AG04450 (cell line): ENCODE results near the gene DHRS4L2. TPM values are rescaled to one million over a fixed set of nuclear protein-coding genes. Genes with fewer than 3 reads are reported as not detected.

Experiments
- CTCF ChIA-PET: fragments of 300-600, 350-600 bp; formaldehyde crosslinking; extraction: SDS; loops from one replicate; lab custom pipeline; 2022; ENCODE audit warnings: antibody characterized with exemption, inconsistent platforms; lab: Charles Lee
- POLR2A ChIA-PET: fragments of 350-600 bp; formaldehyde crosslinking; extraction: SDS; loops from one replicate; lab custom pipeline; 2021; ENCODE audit warnings: antibody characterized with exemption, inconsistent platforms; lab: Yijun Ruan, JAX
- DNase-seq: peaks from one replicate; pipeline ENCODE4 v3.0.0-alpha.2; 2011; ENCODE audit warnings: low read depth, low spot score
- H3K27ac ChIP-seq: one replicate; pipeline ENCODE4 v1.5.1; 2012; ENCODE audit warnings: low read depth, low read length, control low read depth
- H3K27me3 ChIP-seq: one replicate; pipeline ENCODE4 v1.6.0; 2012; ENCODE audit warnings: low read length; ENCODE audit not compliant: control insufficient read depth, insufficient read depth
- H3K4me3 ChIP-seq: 2 replicates; pipeline ENCODE4 v1.5.1; 2011; ENCODE audit warnings: mild to moderate bottlenecking, low read depth, low read length, control low read depth
- H3K9me3 ChIP-seq: 2 replicates; pipeline ENCODE4 v1.5.1; 2012; ENCODE audit warnings: low read length; ENCODE audit not compliant: control insufficient read depth, insufficient read depth
- CTCF ChIP-seq: IDR thresholded peaks from 2 replicates; pipeline ENCODE4 v1.5.1; 2011; ENCODE audit warnings: low read depth, low read length, control low read depth, inconsistent platforms
- polyA plus RNA-seq: library from polyadenylated mRNA; depleted of rRNA; stranded (reverse); fragments of >200 nt; gene quantifications from 2 replicates; pipeline ENCODE4 v1.2.3, GENCODE V29; 2011

Gene DHRS4L2
- polyA plus RNA-seq, 1 experiment, result 14.8 TPM

DNA sequence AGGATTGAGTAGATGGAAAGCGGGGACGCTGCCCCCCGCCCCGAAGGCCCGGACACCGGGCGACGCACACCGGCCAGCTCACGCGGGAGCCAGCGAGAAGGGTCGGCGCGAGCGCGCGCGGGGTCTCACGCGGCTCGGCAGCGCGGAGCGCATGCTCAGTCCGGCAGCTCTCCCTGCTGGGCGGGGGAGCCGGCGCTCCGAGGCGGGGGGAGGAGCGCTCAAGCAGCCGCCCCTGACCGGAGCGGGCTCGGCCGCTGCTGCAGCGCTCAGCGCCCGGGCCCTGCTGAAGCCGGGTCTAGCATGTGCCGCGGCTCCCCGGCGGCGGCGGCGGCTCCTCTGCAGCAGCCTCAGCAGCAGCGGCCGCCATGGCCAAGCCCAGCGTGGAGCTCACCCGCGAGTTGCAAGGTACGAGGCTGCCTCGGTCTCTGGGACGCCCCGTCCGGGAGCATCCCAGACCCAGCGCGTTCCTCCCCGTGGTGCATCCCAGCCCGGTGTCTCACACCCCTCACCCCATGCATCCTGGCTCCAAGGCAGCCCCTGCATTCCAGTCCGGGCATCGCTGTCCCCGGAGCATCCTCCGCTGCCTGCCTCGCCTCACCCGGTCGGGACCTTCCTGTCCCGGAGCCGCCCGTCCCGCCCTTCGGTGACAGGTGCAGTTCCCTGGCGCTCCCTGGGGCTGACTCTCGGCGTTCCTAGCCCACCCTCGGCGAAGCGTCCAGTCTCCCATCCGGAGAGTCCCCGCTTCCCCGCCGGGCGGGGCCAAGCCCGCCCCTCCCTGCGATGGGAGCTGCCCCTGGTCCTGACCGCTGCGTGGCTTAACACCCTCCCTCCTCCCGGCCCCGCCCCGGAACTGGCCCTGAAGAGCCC lies 63.3 kb downstream of the DHRS4L2 start, which contains the start of gene CARMIL3:
Gene CARMIL3 (plus strand): TSS at position 221 of the 867 bp plus-strand sequence. CDS start 145 bp downstream, at position 366.
- peak; percentile 16 for DNase-seq

DNA sequence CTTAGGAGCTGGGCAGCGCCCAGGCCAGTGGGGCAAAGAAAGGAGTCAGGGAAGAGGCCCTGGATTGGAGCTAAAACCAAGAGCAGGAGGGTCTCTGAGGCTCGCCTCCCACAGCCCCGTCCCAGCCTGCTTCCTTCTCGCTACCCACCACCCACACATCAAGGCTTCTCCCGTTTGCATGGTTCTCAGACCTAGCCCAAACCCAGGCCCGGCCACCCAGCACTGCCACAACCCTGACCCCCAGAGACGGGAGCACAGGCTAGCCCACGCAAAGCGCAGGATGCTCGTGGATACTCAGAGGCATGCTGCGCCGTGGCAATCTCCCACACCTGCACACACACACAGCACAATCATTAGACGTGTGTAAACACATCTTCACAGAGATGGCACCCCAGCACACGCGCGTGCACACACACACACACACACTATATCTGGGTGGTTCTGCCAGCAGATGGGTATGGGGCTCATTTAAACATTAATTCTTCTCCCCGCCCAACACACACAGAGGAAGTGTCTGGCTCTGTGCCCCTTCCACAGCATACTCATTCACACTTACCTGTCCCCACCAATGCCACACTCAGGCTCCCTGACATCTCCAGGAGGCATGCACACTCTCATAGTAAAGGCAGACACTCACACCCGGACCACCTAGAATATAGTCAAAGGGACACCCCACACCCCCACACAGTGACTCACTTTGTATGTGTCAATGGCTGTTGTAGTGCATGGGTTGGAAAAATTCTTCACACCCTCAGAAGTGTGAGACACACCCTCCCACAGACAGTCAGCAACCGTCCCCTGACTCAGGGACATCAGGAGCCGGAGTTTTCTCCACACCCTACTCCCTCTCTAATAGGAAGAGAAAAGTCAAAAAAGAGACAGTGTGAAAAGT lies 64.2 kb downstream of the DHRS4L2 start:
- Histone ChIP-seq H3K9me3 (no peaks in the 10 kb centered on the region), H3K27ac (no peak overlapping the region), H3K27me3 (peaks cover 36% of the 10 kb centered on the region), H3K4me3 (peak overlapping the region; percentile 60; the same call in 1 of the 2 replicates)
- CTCF ChIA-PET, result interaction anchor here (1.0 to 4.0 kb wide), 4 partner anchors 17 to 257 kb away, joined by 3 to 20 read pairs (median 8); partner anchors contain the start of gene LTB4R2
- TF ChIP-seq CTCF, result no peak
- POLR2A ChIA-PET, result interaction anchor here (1.1 kb wide), 1 partner anchor 41 kb away, joined by 3 read pairs; the partner anchor contains the start of gene PCK2
- no peak for DNase-seq

More for the DNA sequence above, 63.3 kb downstream of the DHRS4L2 start, which contains the start of gene CARMIL3:
- Histone ChIP-seq H3K9me3 (no peaks in the 10 kb centered on the region), H3K27ac (no peak within 1 kb of the TSS), H3K27me3 (peaks cover 30% of the 10 kb centered on the region), H3K4me3 (peak within 1 kb of the TSS; percentile 60)
- no peak for TF ChIP-seq CTCF
- ChIA-PET CTCF (interaction anchor here (1.0 to 4.0 kb wide), 5 partner anchors 16 to 258 kb away, joined by 3 to 20 read pairs (median 4); partner anchors contain the start of gene LTB4R2), POLR2A (interaction anchor here (0.6 to 1.1 kb wide), 2 partner anchors 13 to 42 kb away, joined by 3 to 15 read pairs; partner anchors contain the start of gene PCK2)

- no peak for TF ChIP-seq CTCF
- DNase-seq, result no peak
- no peak overlapping the region for H3K27ac ChIP-seq
- H3K4me3 ChIP-seq, result no peak overlapping the region
- peaks cover 39% of the 10 kb centered on the region for H3K27me3 ChIP-seq
- ChIA-PET CTCF (interaction anchor here (0.9 to 4.0 kb wide), 3 partner anchors 37 to 53 kb away, joined by 3 to 20 read pairs (median 3); no protein-coding TSS in a partner anchor), POLR2A (interaction anchor here (0.6 kb wide), 1 partner anchor 51 kb away, joined by 5 read pairs; no protein-coding TSS in a partner anchor)
- H3K9me3 ChIP-seq, result no peaks in the 10 kb centered on the region
Observed at GRCh38 chr14:24053548-24054323, 65.0 kb downstream of the DHRS4L2 start.

GRCh38 chr14:24054324-24054641 lies 65.6 kb downstream of the DHRS4L2 start:
- TF ChIP-seq CTCF, result no peak
- no peaks in the 10 kb centered on the region for H3K9me3 ChIP-seq
- peaks cover 39% of the 10 kb centered on the region for H3K27me3 ChIP-seq
- H3K4me3 ChIP-seq, result no peak overlapping the region
- ChIA-PET POLR2A (interaction anchor here (0.6 kb wide), 1 partner anchor 50 kb away, joined by 5 read pairs; no protein-coding TSS in a partner anchor), CTCF (interaction anchor here (0.9 to 4.0 kb wide), 3 partner anchors 36 to 52 kb away, joined by 3 to 20 read pairs (median 3); no protein-coding TSS in a partner anchor)
- DNase-seq, result no peak
- H3K27ac ChIP-seq, result no peak overlapping the region
